ENCODE results near the gene PATZ1.

PATZ1 gene

GRCh38 chr22:31340360-31340759 lies 5.8 kb downstream of the PATZ1 start:
- Histone ChIP-seq H2AFZ (ENCODE audit: low read depth, low read length) (no peak overlapping the region), H3K4me1 (ENCODE audit: insufficient read depth, low read length) (peaks cover 41% of the 10 kb centered on the region), H3K36me3 (ENCODE audit: insufficient read depth, low read length) (peaks cover 75% of the 10 kb centered on the region), H3K4me3 (ENCODE audit: low read length) (no peak overlapping the region), H3K9me3 (ENCODE audit: low read length) (no peaks in the 10 kb centered on the region), H3K27me3 (ENCODE audit: insufficient read depth, low read length) (no peaks in the 10 kb centered on the region)

- H3K4me1 ChIP-seq (ENCODE audit: insufficient read depth, low read length) = peaks cover 31% of the 10 kb centered on the region
- no peaks in the 10 kb centered on the region for H3K9me3 ChIP-seq (ENCODE audit: low read length)
- H3K36me3 ChIP-seq (ENCODE audit: insufficient read depth, low read length) = peaks cover 78% of the 10 kb centered on the region
- no peaks in the 10 kb centered on the region for H3K27me3 ChIP-seq (ENCODE audit: insufficient read depth, low read length)
- no peak overlapping the region for H2AFZ ChIP-seq (ENCODE audit: low read depth, low read length)
- H3K4me3 ChIP-seq (ENCODE audit: low read length) = no peak overlapping the region
These were observed 6.9 kb downstream of the PATZ1 start for GRCh38 chr22:31339148-31339832.

- Histone ChIP-seq H3K4me1 (ENCODE audit: insufficient read depth, low read length) (peaks cover 10% of the 10 kb centered on the region), H3K4me3 (ENCODE audit: low read length) (no peak overlapping the region), H3K36me3 (ENCODE audit: insufficient read depth, low read length) (peaks cover 92% of the 10 kb centered on the region), H3K9me3 (ENCODE audit: low read length) (no peaks in the 10 kb centered on the region), H3K27me3 (ENCODE audit: insufficient read depth, low read length) (no peaks in the 10 kb centered on the region), H2AFZ (ENCODE audit: low read depth, low read length) (no peak overlapping the region)
These were observed 9.0 kb downstream of the PATZ1 start for GRCh38 chr22:31337178-31337577.

- Histone ChIP-seq H3K4me3 (ENCODE audit: low read length) (no peak overlapping the region), H3K27me3 (ENCODE audit: insufficient read depth, low read length) (no peaks in the 10 kb centered on the region), H3K36me3 (ENCODE audit: insufficient read depth, low read length) (peaks cover 84% of the 10 kb centered on the region)
These were observed 11.8 kb downstream of the PATZ1 start for GRCh38 chr22:31334329-31334728.

GRCh38 chr22:31333641-31334040 lies 12.5 kb downstream of the PATZ1 start:
- Histone ChIP-seq H2AFZ (ENCODE audit: low read depth, low read length) (no peak overlapping the region), H3K36me3 (ENCODE audit: insufficient read depth, low read length) (peaks cover 85% of the 10 kb centered on the region), H3K4me3 (ENCODE audit: low read length) (no peak overlapping the region), H3K9me3 (ENCODE audit: low read length) (no peaks in the 10 kb centered on the region), H3K27me3 (ENCODE audit: insufficient read depth, low read length) (no peaks in the 10 kb centered on the region), H3K4me1 (ENCODE audit: insufficient read depth, low read length) (no peaks in the 10 kb centered on the region)

More at GRCh38 chr22:31334329-31334728, 11.8 kb downstream of the PATZ1 start:
- Histone ChIP-seq H3K9me3 (ENCODE audit: low read length) (no peaks in the 10 kb centered on the region), H3K4me1 (ENCODE audit: insufficient read depth, low read length) (no peaks in the 10 kb centered on the region), H2AFZ (ENCODE audit: low read depth, low read length) (no peak overlapping the region)

- H3K4me1 ChIP-seq (ENCODE audit: insufficient read depth, low read length) = no peaks in the 10 kb centered on the region
- H3K27me3 ChIP-seq (ENCODE audit: insufficient read depth, low read length) = no peaks in the 10 kb centered on the region
- H3K4me3 ChIP-seq (ENCODE audit: low read length) = no peak overlapping the region
- H3K36me3 ChIP-seq (ENCODE audit: insufficient read depth, low read length) = peaks cover 84% of the 10 kb centered on the region
- H2AFZ ChIP-seq (ENCODE audit: low read depth, low read length) = no peak overlapping the region
- H3K9me3 ChIP-seq (ENCODE audit: low read length) = no peaks in the 10 kb centered on the region
These were observed 13.3 kb downstream of the PATZ1 start for GRCh38 chr22:31332886-31333285.

GRCh38 chr22:31332010-31332409 lies 14.1 kb downstream of the PATZ1 start:
- Histone ChIP-seq H3K4me3 (ENCODE audit: low read length) (no peak overlapping the region), H3K4me1 (ENCODE audit: insufficient read depth, low read length) (no peaks in the 10 kb centered on the region), H3K9me3 (ENCODE audit: low read length) (no peaks in the 10 kb centered on the region), H3K27me3 (ENCODE audit: insufficient read depth, low read length) (no peaks in the 10 kb centered on the region), H2AFZ (ENCODE audit: low read depth, low read length) (no peak overlapping the region), H3K36me3 (ENCODE audit: insufficient read depth, low read length) (peaks cover 83% of the 10 kb centered on the region)

GRCh38 chr22:31329453-31330215 lies 16.5 kb downstream of the PATZ1 start:
- Histone ChIP-seq H3K4me1 (ENCODE audit: insufficient read depth, low read length) (no peaks in the 10 kb centered on the region), H3K27me3 (ENCODE audit: insufficient read depth, low read length) (no peaks in the 10 kb centered on the region), H3K9me3 (ENCODE audit: low read length) (no peaks in the 10 kb centered on the region), H2AFZ (ENCODE audit: low read depth, low read length) (no peak overlapping the region), H3K4me3 (ENCODE audit: low read length) (no peak overlapping the region), H3K36me3 (ENCODE audit: insufficient read depth, low read length) (peaks cover 90% of the 10 kb centered on the region)

- Histone ChIP-seq H3K27me3 (ENCODE audit: insufficient read depth, low read length) (no peaks in the 10 kb centered on the region), H2AFZ (ENCODE audit: low read depth, low read length) (no peak overlapping the region), H3K4me1 (ENCODE audit: insufficient read depth, low read length) (no peaks in the 10 kb centered on the region), H3K9me3 (ENCODE audit: low read length) (no peaks in the 10 kb centered on the region), H3K36me3 (ENCODE audit: insufficient read depth, low read length) (peaks cover 84% of the 10 kb centered on the region), H3K4me3 (ENCODE audit: low read length) (no peak overlapping the region)
These were observed 17.1 kb downstream of the PATZ1 start for GRCh38 chr22:31329029-31329428.

GRCh38 chr22:31328544-31328960 lies 17.6 kb downstream of the PATZ1 start:
- Histone ChIP-seq H3K9me3 (ENCODE audit: low read length) (no peaks in the 10 kb centered on the region), H3K4me3 (ENCODE audit: low read length) (no peak overlapping the region), H2AFZ (ENCODE audit: low read depth, low read length) (no peak overlapping the region), H3K27me3 (ENCODE audit: insufficient read depth, low read length) (no peaks in the 10 kb centered on the region), H3K4me1 (ENCODE audit: insufficient read depth, low read length) (no peaks in the 10 kb centered on the region), H3K36me3 (ENCODE audit: insufficient read depth, low read length) (peaks cover 79% of the 10 kb centered on the region)

GRCh38 chr22:31327806-31328543 lies 18.2 kb downstream of the PATZ1 start:
- H3K27me3 ChIP-seq (ENCODE audit: insufficient read depth, low read length) = no peaks in the 10 kb centered on the region
- H3K4me1 ChIP-seq (ENCODE audit: insufficient read depth, low read length) = no peaks in the 10 kb centered on the region
- H3K9me3 ChIP-seq (ENCODE audit: low read length) = no peaks in the 10 kb centered on the region
- no peak overlapping the region for H2AFZ ChIP-seq (ENCODE audit: low read depth, low read length)
- H3K36me3 ChIP-seq (ENCODE audit: insufficient read depth, low read length) = peaks cover 75% of the 10 kb centered on the region
- H3K4me3 ChIP-seq (ENCODE audit: low read length) = no peak overlapping the region

GRCh38 chr22:31326877-31327276 lies 19.3 kb downstream of the PATZ1 start:
- Histone ChIP-seq H3K9me3 (ENCODE audit: low read length) (no peaks in the 10 kb centered on the region), H2AFZ (ENCODE audit: low read depth, low read length) (no peak overlapping the region), H3K36me3 (ENCODE audit: insufficient read depth, low read length) (peaks cover 66% of the 10 kb centered on the region), H3K4me3 (ENCODE audit: low read length) (no peak overlapping the region), H3K4me1 (ENCODE audit: insufficient read depth, low read length) (no peaks in the 10 kb centered on the region), H3K27me3 (ENCODE audit: insufficient read depth, low read length) (no peaks in the 10 kb centered on the region)
